ENCODE data around the gene MGLL. TPM values are rescaled to one million over a fixed set of nuclear protein-coding genes. Genes with fewer than 3 reads are reported as not detected.

Gene MGLL
- total and polyA plus RNA-seq, 12 donors: 1.9 to 48.1 (median 33.3) TPM

DNA sequence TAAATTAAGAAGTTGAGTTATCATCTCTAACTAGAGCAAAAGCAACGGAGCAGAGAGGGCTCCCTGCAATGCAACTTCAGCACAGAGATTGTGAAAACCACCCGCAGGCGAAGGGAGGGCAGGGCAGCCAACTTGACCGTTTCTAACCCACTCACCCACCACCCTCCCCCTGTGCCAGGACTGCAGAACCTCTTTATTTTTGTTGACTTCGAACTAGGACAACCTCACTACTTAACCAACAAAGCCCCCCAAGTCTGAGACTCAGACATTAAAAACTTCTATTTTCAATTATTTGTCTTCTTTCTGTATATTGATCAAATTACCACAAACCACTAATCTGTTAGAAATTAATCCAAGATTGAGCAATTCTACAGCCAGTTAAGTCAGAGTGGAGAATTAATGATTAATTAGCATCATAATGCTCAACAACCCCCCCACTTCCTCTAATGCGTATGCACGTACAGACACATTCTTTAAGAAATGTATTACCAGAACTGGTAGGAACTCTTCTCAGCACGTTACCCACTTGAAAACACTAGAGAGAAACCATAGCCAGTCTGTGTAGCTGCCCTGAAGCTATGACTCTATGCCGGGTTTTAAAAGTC lies 2.0 kb downstream of the MGLL start:
- DNase-seq: no peak
- H3K4me1 ChIP-seq (replicated peaks in 1 of 2): peaks cover 7 to 10% of the 10 kb centered on the region in 2 donors

DNA sequence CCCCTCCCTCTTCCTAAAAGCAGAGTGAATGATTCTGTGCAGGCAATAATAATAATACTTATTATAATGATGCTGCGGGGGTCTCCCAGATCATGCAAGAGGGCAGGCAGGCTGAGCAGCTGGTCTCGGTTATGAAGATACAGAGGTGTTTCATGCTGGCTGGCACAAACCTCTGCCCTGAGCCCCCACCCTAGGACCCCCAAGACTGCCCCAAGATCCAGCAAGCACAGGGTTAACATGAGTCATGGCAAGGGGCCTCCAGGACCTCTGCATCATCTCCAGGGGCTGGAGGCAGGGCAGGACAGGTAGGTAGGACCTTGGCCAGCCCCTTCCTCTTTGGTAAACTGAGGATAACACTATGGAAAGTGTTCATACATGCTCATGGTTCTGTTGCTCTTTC lies 2.7 kb downstream of the MGLL start:
- no peak for DNase-seq
- Histone ChIP-seq H3K36me3 (replicated peaks in 1 of 2) (no peaks in the 10 kb centered on the region), H3K9me3 (replicated peaks in 1 of 3) (no peaks in the 10 kb centered on the region), H3K27me3 (no peaks in the 10 kb centered on the region), H3K27ac (no peak overlapping the region), H3K4me1 (replicated peaks in 1 of 2) (peaks cover 7 to 13% of the 10 kb centered on the region in 2 donors), H3K4me3 (peak overlapping the region in 1 of 4 donors; percentile 2)
- TF ChIP-seq POLR2A (IDR thresholded peaks at IDR 0.05): no peak
- no peak for TF ChIP-seq CTCF (IDR thresholded peaks at IDR 0.05)
- WGBS, 4 donors: 75 to 100% (median 90%) methylated on average over 1 to 2 of the region's 2 CpGs
- intact Hi-C loops (cut with DNase I): loop anchor here (10.0 kb wide), 2 partner anchors 125 to 135 kb away; no protein-coding TSS in a partner anchor

More for the DNA sequence above, 2.0 kb downstream of the MGLL start:
- no peaks in the 10 kb centered on the region for H3K27me3 ChIP-seq
- intact Hi-C loops (cut with DNase I): loop anchor here in 1 of 2 donors (10.0 kb wide), 1 partner anchor 126 kb away; no protein-coding TSS in a partner anchor
- H3K4me3 ChIP-seq: peak overlapping the region in 1 of 4 donors; percentile 2
- peak overlapping the region in 2 of 5 donors; percentile 27 to 59 for H3K27ac ChIP-seq
- H3K36me3 ChIP-seq (replicated peaks in 1 of 2): no peaks in the 10 kb centered on the region
- TF ChIP-seq POLR2A (IDR thresholded peaks at IDR 0.05) (no peak), CTCF (IDR thresholded peaks at IDR 0.05) (peak in 2 of 6 experiments; percentile 18)
- H3K9me3 ChIP-seq (replicated peaks in 1 of 3): no peaks in the 10 kb centered on the region
- WGBS, 4 donors: 55 to 65% (median 60%) methylated on average over 9 of the region's 9 CpGs

DNA sequence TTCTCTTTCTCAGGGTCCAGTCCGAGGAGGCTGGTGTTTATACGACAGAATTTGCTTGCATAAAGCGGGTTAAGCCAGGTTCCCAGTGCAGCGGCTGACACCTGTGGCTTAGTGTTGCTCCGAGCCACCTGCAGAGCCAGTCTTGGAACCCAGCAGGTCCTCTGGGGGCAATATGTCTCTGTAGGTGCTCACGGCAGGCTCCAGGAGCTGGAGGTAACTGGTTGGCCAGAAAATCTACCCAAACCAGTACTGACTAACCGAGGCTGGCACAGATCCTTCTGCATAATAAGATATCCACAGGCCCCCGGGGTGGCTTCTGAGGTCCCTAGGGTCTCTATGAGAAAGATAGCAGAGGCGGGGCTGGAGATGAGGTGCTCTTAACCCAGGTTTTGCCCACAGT lies 3.2 kb downstream of the MGLL start:
- H3K9me3 ChIP-seq (replicated peaks in 1 of 3): no peaks in the 10 kb centered on the region
- no peaks in the 10 kb centered on the region for H3K27me3 ChIP-seq
- H3K36me3 ChIP-seq (replicated peaks in 1 of 2): no peaks in the 10 kb centered on the region
- H3K4me3 ChIP-seq: no peak overlapping the region
- 88 to 95% (median 91%) methylated on average over 7 to 9 of the region's 9 CpGs for WGBS, 4 donors
- TF ChIP-seq CTCF (IDR thresholded peaks at IDR 0.05) (no peak), POLR2A (IDR thresholded peaks at IDR 0.05) (no peak)
- intact Hi-C loops (cut with DNase I): loop anchor here in 1 of 2 donors (10.0 kb wide), 1 partner anchor 134 kb away; no protein-coding TSS in a partner anchor
- H3K27ac ChIP-seq: no peak overlapping the region
- no peak for DNase-seq
- peaks cover 7 to 13% of the 10 kb centered on the region in 2 donors for H3K4me1 ChIP-seq (replicated peaks in 1 of 2)

DNA sequence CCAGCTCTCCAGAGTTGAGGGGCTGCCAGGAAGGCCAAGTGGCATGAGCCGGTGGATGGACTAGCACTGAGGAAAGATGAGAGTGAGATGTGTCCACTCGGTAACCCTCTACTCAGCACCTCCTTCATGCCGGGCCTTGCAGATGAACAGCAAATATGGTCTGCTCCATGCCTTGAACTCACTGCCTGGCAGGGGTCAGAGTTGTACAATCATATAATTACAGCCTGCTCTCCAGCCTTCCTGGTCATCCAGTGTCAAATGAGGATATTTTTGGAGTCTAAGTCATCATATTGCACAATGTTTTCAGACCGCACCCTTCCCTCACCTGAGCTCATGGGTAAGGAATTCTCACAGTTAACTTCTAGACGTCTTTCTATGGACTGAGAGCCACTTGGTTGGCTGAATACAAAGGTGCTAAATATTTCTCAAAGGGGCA lies 4.9 kb downstream of the MGLL start:
- intact Hi-C loops (cut with DNase I): loop anchor here in 1 of 2 donors (10.0 kb wide), 1 partner anchor 133 kb away; no protein-coding TSS in a partner anchor
- WGBS, 4 donors: 79 to 83% (median 80%) methylated on average over 5 of the region's 5 CpGs

More for the DNA sequence above, 4.9 kb downstream of the MGLL start:
- Histone ChIP-seq H3K27ac (no peak overlapping the region), H3K4me3 (no peak overlapping the region), H3K9me3 (replicated peaks in 1 of 3) (no peaks in the 10 kb centered on the region), H3K27me3 (no peaks in the 10 kb centered on the region), H3K36me3 (replicated peaks in 1 of 2) (no peaks in the 10 kb centered on the region), H3K4me1 (replicated peaks in 1 of 2) (peaks cover 7 to 13% of the 10 kb centered on the region in 2 donors)
- DNase-seq: no peak
- TF ChIP-seq POLR2A (IDR thresholded peaks at IDR 0.05) (no peak), CTCF (IDR thresholded peaks at IDR 0.05) (no peak)
